Testis (tissue), 2 donors: ENCODE data around the gene LMO2.

Experiments used
- POLR2A ChIP-seq: fragments of 450-650 bp; IDR thresholded peaks from one replicate; pipeline ENCODE4 v1.6.1; 2017; ENCODE audit warnings: antibody characterized with exemption, mild to moderate bottlenecking, moderate library complexity
- TF ChIP-seq, protein P1 (sequence below), 3 experiments: fragments of 450-650 bp in 2 of 3; fragments of 200-600 bp in 1 of 3; sonication (generic) in 1 of 3; IDR thresholded peaks; one replicate each; pipeline ENCODE4 v1.5.1; 2016 to 2019; ENCODE audit warnings: antibody characterized with exemption in 3 of 3, mild to moderate bottlenecking in 2 of 3, moderate library complexity in 1 of 3

DNA sequence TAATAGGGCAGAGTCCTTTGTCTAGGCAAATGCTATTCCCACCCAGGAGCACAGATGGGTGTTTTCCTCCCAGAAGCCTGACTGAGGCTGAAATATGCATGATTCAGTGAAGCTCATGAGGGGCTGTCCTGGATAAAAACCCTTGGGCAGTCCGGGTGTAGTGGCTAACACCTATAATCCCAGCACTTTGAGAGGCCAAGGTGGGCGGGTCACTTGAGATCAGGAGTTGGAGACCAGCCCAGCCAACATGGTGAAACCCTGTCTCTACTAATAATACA lies 48.6 kb upstream of the LMO2 start:
- TF ChIP-seq, protein P1, sequence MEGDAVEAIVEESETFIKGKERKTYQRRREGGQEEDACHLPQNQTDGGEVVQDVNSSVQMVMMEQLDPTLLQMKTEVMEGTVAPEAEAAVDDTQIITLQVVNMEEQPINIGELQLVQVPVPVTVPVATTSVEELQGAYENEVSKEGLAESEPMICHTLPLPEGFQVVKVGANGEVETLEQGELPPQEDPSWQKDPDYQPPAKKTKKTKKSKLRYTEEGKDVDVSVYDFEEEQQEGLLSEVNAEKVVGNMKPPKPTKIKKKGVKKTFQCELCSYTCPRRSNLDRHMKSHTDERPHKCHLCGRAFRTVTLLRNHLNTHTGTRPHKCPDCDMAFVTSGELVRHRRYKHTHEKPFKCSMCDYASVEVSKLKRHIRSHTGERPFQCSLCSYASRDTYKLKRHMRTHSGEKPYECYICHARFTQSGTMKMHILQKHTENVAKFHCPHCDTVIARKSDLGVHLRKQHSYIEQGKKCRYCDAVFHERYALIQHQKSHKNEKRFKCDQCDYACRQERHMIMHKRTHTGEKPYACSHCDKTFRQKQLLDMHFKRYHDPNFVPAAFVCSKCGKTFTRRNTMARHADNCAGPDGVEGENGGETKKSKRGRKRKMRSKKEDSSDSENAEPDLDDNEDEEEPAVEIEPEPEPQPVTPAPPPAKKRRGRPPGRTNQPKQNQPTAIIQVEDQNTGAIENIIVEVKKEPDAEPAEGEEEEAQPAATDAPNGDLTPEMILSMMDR (IDR thresholded peaks at IDR 0.05), result no peak
- no peak for TF ChIP-seq POLR2A
